GF-D8 (cell line): ENCODE measurements around the gene FAM53B.

Experiments used
- DNase-seq: peaks from one replicate; lab custom pipeline; 2025; lab: John Stamatoyannopoulos, UW

FAM53B gene

DNA sequence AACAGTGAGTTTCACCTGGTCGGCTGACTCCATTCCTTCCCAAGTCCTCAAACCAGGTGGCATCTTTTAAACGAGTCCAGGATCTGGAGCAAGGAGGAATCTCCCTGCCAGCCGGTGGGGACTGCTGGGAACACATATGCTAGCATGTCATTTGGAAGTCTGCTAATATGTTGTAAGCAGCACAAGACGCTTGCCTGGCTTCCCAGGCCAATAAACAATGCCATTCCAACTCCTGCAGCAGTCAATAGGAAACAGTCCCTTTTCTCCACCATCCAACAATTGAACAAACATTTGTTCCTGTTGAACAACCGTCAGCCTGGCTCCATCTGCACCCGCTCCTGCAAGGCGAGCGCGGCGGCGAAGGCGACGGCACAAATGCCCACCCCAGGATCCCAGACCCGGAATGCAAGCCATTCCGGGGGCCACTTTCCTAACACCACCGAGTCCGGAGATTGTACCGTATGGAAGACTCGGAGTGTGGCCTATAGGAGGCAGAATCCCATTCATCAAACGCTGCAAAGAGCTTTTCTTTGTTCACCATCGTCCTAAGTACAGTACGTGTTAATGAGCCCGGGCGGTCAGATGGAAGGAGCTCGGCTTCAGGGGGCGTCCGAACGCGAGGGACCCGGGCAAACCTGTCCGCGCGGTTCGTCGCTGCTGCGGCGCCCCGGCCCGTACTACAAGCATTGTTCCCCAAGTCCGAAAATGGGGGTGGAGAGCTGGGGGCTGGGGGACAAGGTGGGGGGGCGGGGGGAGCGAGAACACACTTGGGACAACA lies 1.6 kb downstream of the FAM53B start:
- peak; percentile 27 for DNase-seq

DNA sequence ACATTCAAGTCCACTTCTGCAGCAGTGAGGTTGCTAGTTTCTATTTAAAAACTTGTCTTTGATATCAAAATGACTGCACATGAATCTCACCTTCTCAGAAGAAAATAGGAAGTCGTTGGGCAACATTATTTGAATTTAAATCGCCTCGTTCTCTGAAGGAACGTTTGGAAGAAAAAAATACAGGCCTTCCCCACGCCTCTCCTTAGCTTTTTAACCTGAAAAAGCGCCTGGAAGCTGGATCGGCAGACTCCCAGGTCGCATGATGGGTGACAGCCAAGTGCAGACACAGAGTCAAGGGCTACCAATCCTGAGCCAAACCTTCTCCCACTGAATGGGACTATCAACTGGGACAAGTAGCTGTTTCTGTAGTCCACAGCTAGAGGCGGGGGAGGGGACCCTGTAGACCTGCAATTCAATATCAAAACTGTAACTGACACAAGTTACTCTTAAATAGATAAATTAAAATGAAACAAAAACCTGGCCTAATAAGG lies 2.2 kb downstream of the FAM53B start:
- no peak for DNase-seq

DNA sequence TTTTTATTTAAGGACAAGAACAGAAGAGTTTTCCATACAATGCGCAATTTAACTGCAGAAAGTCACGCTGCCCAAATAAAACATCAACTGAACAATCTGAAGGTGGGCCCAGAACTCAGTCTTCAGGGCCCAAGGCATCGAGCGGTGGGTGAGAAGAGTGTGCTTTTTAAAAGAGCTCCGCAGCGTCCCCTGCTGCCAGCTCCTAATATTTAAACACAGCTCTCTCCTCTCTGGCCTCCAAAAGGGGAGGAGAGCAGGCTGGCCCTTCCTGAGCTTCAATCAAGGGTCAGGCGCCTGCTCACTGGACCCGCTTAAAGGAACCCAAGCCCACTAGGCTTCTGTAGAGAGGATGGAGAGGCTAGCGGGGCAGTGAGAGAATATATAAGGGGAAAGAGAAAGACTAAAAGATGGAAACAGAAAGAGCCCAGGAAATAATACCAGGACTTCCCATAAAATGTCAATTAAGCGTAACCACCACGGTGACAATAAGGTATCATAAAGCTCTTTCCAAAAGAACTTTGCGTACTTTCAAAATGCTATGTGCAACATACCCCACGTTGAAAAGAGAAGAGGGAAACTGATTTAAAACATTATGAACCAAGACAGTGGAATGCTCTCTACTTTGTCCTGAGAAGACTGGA lies 2.8 kb downstream of the FAM53B start:
- DNase-seq = peak; percentile 39

DNA sequence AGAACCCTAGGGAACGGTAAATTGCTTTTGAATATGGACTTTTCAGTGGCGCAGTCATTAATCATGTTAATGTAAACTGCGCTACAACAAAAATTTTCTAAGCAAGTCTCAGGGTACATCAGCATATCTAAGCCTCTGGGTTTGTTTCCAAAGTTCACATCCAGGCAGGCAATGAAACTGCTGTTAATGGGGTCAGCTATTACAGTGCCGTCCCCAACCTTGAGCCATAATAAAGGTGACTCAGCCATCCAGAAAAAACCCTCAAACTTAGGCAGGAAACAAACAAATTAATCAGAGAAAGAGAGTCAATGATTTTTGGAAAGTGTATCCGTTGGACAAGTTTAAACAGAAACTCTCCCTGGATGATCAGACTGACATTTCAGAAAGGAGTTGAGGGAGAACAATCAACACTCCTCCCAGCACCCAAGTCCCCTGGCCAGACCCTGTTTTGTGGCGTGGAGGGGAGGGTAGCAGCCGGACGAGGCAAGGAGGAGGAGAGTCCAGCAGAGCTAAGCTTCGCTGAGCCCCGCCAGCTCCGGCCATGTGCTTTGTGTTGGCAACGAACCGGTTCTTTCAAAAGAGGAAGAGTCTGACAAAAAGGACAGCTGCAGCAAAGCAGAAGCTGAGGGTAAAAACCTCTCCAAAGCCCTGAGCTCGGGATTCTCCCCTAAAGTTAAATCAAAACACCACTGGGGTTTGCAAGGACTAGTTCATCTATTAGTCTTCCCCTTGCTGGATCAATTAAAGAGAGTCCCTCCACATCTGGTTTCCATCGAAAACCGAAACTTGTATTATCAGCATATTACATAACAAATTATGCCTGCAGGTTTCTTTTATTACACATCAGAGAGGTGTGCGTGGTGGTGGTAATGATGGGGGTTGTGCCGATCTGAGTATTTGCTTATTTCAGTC lies 3.6 kb downstream of the FAM53B start:
- DNase-seq = peak; percentile 69

DNA sequence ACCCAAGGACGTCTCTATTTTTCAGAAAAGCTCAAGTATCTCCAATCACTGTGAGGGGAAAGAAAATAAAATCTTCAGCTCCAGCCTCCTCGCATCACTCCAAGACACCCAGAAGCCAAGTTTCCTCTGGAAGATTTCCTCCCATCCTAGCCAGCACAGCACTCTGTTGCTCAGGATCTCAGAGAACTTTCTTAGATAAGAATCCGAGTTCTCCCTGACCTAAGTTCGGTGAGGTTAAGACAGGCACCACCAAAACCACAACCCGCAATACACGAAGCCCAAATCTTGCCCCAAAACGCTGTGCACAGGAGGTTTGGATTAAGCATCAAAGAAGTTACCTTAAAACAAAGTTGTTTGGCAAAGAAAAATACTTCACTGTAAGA lies 4.2 kb downstream of the FAM53B start:
- no peak for DNase-seq

DNA sequence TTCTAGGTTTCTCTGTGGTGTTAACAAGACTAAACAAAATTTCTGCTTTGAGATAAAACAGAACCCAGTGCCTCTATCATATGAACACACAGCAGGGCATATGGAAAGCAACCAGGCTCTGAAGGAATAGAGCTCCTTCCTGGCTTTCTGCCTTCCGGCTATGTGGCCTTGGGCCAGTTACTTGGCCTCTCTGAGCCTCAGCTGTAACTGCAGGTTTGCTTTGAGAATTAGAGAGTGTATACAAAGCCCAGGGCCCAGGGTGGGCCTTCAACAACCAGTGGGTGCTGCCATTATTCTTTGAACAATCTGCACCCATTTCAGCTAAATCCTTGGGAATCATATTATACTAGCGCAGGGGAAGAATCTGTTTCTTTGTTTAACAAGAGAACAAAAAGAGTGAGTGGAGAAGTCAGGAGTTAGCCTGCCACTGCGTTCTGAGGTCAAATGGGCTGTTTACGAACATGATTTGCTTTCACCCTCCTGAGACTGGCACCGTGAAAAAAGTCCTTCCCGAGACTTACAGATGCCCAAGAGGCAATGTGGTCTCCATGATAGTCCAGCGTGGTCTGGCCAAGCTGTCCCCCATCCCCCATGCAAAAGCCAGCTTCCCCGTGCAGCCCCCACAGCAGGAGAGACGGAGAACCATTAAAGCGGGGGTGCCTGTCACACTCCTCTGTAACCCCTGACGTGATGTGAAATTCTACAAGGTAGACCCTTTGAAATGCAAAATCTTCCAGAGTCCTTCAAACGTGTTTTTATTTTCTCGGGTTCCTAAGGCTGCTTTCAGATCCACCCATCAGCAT lies 4.9 kb downstream of the FAM53B start:
- no peak for DNase-seq

DNA sequence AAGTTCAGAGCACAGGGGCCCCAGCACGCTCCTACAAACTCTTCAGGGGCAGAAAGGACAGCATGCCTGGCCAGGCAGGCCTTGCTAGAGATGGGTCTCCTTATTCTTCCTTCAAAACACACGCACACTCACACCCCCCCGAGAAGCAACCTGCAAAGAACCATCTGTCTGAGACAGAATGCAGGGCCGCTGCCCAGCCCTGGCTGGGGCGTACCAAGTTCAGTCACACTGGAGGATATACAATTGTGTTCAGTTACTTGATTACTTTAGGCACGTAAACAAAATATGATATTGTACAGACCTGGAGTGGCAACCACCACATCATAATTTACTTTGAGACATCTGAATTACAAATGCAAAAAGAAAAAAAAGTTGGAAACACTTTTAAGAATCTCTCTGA lies 5.7 kb downstream of the FAM53B start:
- DNase-seq = no peak

DNA sequence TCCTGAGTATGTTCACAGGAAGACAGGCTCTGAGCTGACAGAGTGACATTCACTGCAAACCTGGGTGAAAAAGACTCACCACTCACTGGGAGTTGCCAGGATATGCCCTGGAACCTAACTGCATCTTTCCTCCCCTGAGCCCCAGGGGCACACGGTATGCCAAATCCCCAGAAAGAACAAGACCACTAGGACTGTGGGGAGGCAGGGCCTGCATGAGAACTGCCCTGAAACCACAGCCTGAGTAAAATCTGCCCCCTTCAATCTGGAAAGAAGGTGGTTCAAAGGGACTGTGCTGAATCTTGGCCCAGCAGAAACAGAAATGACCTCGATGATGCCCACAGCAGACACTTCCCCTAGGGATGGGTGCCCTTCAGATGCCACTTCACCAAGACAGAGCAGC lies 6.5 kb downstream of the FAM53B start:
- DNase-seq = no peak

DNA sequence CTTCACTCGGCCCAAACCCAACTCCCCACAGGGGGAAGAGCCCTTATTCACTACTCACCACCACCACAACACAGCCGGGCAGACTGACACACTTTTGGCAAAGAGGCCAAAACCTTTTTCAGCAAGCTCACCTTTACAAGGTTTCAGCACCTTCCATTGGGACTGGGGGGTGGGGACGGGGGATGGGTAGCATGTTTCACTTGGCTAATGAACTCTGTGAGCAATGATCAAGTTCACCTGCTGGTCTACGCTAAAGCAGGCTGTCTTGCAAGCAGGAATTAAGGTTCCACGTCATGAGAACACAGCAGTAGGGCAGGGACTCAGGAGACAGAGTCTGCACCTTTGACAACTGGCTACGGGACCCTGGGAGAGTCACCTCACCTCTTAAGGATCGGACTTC lies 7.0 kb downstream of the FAM53B start:
- DNase-seq = no peak

DNA sequence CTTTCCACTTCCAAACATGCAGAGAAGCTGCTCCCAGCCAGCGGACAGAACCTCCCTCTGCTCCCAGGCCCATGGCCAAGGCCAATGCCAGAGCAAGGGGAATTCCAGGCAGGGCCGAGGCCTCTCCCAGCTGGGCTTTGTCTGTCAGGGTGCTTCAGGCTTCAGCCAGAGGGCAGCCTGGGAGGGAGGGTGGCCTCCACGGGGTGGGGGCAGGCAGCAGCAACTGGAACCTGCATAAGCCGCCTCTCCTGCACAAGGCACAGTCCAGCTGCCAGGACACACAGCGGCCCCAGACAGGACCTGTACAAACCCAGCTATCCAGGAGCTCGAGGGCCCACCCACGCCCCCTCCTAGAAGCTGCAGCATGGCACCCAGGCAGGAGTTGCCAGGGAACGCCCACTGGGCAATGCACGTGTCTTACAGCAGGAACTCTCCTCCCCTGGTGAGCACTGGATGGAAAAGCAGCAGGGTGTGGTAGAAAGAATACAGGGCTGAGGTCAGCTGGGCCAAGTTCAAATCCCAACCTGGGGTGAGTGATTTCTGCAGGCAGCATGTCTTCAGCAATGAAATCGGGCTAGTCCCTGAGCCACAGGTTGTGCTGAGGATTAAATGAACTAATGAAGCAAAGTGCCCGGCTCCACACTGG lies 7.6 kb downstream of the FAM53B start:
- DNase-seq = no peak

DNA sequence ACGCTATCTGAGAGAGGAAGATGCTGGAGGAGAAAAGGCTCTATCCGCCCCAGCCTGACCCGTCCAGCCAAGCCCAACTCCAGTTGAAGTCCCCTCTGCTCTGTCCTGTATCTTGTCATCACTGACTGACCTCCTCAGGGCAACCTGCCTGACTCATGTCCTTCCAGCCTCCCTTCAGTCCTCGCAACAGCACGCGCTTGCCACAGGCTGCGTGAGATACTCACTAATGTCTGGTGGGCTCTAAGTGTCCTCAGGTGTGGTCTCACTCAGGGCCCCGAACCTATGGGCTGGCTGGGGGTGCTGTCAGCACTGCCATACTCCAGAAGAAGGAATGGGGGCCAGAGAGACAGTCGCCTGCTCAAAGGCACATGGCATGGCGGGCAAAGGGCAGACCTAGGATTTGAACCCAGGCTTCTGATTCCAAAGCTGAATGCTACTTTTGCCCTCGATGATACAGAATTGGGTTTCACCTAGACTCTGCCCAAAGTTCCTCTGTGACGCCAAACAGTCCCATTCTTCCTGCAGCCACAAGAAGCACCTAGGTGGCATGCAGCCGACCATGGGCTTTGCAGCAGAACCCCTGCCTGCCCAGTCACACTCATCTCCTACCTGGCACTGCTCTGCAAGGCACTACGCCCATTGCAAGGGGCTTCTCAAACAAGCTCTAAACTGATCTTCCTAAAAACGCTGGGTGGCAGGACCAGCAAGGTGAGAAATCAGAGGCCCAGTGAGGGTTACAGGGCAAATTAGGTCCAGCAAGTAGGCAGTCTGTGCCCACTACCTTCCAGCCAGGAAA lies 8.5 kb downstream of the FAM53B start:
- no peak for DNase-seq

DNA sequence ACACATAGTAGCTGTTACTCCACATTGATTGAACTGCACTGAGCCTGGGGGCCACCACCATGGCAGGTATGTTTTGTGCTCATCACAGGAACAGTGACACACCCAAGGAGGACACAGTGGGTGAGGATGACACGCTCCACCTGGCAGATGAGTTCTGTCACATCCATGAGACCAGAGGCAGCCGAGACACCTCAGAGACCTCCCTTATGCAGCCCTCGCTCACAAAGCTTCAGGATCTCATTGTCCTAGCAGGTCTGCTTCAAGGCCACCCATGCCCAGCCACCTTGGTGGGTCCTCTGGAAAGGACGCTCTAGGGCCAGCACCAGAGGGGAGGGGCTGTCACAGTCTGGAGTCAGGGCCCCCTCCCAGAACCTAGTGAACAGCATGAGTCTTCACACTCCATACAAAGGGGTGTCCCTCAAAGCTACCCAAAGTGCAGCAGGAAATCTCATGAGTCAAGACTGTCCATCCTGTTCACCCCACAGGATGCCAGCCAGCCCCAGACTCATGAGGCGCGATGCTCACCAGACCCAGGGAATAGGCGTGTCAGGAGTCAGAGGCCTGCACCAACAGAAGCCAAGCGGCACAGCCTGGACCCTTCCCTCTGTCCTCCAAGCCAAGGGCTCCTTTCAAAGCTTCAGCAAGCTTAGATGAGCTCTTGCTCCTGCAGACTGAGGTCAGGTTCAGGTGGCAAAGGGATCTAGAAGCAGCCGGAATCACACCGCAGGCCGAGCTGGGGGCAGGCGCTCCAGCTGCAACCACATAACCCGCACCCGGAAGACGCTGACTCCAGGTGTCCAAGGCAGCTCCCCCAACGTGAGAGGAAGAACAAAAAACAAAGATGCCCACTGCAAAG lies 9.6 kb downstream of the FAM53B start:
- DNase-seq = no peak

DNA sequence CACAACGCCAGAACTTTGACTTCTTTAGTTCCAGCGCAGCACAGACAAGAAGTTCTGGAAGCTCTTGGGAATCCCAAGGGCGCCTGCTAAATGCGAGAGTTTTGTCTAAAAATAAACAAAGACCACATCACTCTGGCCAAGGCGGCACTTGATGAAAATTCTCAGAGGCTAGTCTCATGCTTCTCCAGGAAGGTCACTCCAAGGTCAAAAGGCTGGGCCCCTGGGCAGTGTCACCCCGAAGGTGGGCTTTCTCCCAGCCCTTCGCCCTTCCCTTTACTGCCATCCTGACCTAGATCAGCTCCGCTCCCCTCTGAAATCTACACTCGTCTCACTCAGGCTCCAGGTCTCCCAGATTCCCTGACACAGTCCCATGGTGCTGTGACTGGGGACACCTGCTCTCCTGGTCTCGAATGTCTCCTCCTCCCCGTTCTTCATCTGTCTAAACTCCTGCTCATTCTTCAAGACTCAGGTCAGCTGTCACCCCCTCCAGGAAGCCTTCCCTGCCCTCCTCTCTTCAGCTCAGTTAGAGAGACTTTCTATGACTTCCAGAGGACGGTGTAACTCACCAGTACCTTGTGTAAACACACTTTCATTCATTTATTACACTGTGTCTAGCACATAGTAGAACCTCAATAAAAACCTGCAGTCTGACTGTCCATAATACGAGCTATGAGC lies 10.5 kb downstream of the FAM53B start:
- DNase-seq = no peak

DNA sequence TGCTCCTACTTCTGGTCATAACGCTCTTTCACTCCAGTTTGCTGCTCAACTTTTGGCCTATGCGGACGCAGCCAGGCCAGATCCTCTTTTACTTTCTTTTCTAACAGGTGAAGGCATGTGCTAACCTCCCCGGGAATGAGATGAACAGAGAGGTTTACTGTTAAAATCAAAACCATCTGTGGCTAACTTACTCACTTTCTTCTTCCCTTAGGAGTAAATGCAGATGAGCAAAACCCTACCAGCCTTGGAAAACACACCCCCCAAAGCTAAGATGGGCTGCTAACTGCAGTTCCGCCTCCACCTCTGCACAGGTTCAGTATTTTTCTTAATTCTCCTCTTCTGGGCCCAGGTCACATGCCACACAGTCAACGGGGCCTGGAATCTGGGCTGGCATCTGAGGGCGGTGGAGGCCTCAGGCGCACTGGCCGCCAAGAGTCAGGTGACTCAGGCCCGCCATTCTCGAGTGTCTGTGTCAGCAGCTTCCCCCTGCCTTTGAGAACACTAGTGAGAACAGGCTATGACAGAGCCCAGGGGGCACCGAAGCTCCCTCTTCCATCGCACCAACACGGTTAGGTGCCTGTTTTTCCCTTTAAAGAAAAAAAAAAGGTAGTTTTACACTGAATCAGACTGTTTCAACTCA lies 11.1 kb downstream of the FAM53B start:
- DNase-seq = no peak

DNA sequence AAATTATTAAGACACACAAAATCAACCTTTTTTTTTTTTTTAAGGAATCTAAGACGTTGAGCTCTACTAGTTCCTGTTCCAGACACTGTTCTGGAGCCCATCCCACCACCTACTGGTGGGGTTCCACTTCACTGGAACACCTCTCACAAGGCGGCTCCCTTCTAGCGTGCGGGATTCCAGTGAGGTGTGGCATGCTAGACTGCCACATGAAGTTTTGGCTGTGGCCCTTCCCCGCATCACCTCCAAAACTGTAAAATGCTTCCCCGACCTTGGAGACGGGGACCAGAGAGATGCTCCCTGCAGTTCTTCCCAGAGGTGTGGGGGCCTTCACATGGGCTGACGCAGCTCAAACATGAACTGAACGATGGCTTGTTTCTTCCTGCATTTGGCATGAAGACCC lies 12.6 kb downstream of the FAM53B start:
- DNase-seq = no peak

DNA sequence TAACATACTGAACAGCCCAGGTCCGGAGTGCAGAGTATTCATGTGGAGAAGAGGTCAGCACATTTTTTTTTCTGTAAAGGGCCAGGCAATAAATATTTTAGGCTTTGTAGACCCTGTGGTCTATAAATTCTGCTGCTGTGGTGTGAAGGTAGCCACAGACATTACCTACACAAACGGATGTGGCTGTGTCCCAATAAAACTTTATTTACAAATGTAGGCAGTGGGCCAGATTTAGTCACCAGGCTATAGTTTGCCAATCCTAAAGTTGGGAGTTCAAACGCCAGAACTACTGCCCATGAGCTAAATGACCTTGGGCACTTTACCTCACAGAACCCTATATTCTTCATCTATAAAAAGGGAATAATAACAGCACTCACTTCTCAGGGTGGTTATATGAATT lies 13.4 kb downstream of the FAM53B start:
- no peak for DNase-seq

DNA sequence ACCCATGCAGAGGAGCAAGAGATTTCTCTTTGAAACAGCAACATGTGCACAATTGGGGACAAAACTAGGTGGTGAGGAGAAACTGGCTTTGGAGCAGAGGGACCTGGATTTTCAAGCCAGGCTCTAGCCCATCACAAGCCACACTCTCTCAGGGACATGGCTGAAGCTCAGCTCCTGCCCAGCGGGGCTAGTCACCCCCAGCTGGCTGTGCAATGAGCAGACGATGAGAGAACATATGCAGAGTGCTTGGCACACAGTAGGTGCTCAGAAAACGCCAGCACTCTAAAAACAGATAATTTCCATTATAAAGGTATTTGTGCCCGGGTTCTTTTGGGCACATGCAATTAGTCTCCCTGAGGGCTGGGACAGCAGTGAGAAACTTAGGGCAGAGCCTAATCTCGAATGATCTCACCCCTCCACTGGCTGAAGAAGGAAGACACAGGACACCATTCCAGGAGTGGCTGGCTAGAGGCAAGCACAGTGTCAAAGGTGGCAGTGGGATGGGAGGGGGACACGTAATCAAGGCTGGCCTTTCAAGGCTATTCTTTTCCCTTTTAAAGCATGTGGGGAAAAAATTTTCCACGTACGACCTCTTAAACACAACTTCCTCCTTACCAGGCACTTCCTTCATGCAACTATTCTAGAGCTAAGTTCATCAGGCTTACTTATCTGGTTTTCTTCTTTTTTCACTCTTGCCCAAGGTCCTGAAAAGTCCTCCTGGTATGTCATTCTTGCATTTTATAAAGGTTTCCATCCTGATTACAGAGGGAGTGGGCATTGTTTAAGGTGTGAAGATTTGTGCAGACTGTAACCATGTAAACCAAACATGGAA lies 15.1 kb downstream of the FAM53B start:
- DNase-seq = peak; percentile 48
